GM12891 (cell line): Measurements from ENCODE around the gene TACC2.

Source experiments
- DNase-seq: peaks from one replicate; pipeline ENCODE4 v3.0.0; 2011; ENCODE audit warnings: low spot score; ENCODE audit not compliant: insufficient read length
- FAIRE-seq: peaks from 2 replicates; lab custom pipeline; 2011; peaks lifted over from hg19 to GRCh38; lab: Jason Lieb, UNC
- PAX5 ChIP-seq: IDR thresholded peaks from 2 replicates; pipeline ENCODE4 v1.6.1; 2011; ENCODE audit warnings: low read length, moderate library complexity, mild to moderate bottlenecking; ENCODE audit not compliant: insufficient read depth, severe bottlenecking
- POLR2A ChIP-seq: IDR thresholded peaks from 2 replicates; pipeline ENCODE4 v1.6.1; 2011; ENCODE audit warnings: low read depth, low read length, control low read depth
- POLR2AphosphoS5 ChIP-seq: IDR thresholded peaks from 2 replicates; pipeline ENCODE4 v1.6.1; 2011; ENCODE audit warnings: low read depth, low read length, control low read depth
- POU2F2 ChIP-seq: IDR thresholded peaks from 2 replicates; pipeline ENCODE4 v1.6.1; 2011; ENCODE audit warnings: low read depth, mild to moderate bottlenecking, control low read depth, low read length, moderate library complexity
- SPI1 ChIP-seq: IDR thresholded peaks from 2 replicates; pipeline ENCODE4 v1.6.1; 2011; ENCODE audit warnings: low read depth, low read length, control low read depth
- TAF1 ChIP-seq: IDR thresholded peaks from 2 replicates; pipeline ENCODE4 v1.6.1; 2011; ENCODE audit warnings: low read depth, low read length, control low read depth

TACC2 gene

DNA sequence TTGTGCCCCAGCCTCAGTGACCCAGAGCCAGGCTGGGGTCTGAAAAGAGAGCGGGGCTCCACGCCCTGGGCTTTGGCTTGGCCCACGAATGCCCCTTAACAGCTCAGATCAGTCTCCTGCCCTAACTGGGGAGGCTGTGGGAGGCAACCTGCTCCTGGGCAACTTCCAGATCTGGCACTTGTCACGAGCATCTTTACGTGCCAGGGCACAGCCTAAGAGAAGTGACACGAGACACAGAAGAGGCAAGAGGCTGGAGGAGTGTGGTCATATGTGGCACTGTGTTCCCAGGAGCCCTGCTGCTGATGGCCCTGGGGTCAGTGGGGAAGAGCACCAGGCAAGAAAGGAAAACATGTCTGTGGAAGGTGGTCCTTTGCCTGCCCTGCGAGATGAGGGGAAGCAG lies 184.4 kb downstream of the TACC2 start:
- no peak for DNase-seq
- no peak for FAIRE-seq
- TF ChIP-seq SPI1 (no peak), POLR2A (no peak), POU2F2 (no peak), PAX5 (no peak), TAF1 (no peak)

- TF ChIP-seq TAF1 (no peak), PAX5 (no peak), POU2F2 (no peak), POLR2A (no peak)
- no peak for FAIRE-seq
- no peak for DNase-seq
Measured at GRCh38 chr10:122173766-122174435, 184.9 kb downstream of the TACC2 start.

DNA sequence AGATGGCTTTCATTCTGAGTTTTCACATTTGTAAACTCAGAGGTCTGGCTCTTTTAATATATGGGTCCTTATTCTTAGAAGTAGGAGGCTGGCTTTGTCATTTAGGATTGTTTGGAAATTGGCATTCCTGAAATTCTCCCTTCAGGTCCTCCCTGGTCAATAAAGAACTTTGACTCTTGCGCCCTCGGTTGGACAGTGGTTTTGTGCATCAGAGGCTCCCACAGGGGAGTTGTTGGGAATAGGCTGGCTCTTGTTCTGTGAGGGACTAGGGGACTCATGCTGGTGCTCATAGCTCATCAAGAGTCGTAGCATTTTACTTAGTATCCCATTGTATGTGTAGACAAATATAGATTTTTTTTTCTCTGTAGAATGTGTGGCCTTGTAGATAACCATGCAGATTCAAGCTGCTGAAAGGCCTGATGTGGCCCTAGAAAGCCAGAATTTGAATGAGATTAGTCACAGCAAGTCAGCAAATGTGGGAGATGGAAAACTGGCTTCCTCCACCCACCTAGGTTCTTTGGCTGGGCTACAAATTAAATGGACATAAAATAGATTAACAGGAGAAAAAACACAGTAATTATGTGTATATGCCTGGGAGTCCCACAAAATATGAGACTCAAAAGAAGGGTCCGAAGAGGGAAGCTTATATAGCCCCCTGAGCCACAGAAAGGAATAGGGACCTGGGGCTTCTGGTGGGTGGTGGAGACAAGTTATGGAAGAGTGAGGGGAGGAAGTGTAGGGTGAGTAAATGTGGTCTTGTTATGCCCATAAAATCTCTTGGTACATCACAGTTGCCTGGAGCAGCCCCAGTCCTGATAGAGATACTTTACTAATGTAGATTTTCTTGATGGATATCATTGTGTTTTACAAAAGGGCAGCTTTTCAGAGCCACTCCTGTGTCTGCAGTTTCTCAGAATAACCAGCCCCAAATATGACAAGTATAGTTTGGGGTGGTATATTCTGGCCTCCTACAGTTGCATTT lies 187.6 kb downstream of the TACC2 start:
- FAIRE-seq (no peak), DNase-seq (no peak)
- no peak for TF ChIP-seq POLR2AphosphoS5
- TF ChIP-seq PAX5: no peak
- TF ChIP-seq POU2F2: no peak
- TF ChIP-seq TAF1: no peak
- TF ChIP-seq POLR2A: no peak
- no peak for TF ChIP-seq SPI1

GRCh38 chr10:122178655-122179054 lies 189.7 kb downstream of the TACC2 start:
- DNase-seq: no peak
- FAIRE-seq: no peak
- TF ChIP-seq POLR2A: no peak
- no peak for TF ChIP-seq SPI1
- TF ChIP-seq POLR2AphosphoS5: no peak
- no peak for TF ChIP-seq PAX5
- no peak for TF ChIP-seq POU2F2
- TF ChIP-seq TAF1: no peak

DNA sequence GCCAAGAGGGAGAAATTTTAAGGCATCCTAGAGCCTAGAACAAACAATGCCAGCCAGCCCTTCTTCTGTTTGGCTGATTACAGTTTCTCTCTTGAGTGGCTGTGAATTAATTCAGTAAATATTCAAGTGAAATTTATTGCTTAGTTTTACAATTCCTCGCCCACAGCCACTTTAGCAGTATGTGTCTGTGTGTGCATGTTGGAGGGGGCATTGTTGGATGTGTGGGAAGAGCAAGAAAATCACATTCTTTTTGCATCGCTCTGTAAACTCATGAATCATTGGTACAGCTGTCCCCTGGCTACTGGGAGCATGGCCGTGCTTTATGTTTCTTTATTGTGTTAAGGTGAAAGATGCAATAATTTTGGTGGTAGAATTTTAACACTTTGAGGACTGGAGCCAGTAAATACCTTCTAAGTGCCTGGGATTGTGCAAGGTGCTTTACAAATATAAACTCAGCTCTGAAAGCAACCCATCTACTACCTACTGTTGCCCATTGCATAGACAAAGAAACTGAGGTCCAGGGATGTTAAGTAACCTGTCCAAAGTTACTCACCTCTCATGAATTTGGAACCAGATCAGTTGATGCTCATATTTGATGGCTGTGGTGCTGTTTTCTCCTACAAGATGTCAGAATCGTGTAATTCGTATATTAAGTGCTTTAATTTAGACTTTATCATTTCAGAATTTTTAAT lies 192.2 kb downstream of the TACC2 start:
- FAIRE-seq: no peak
- no peak for TF ChIP-seq SPI1
- TF ChIP-seq POLR2AphosphoS5: no peak
- TF ChIP-seq POU2F2: no peak
- TF ChIP-seq TAF1: no peak
- no peak for TF ChIP-seq PAX5
- TF ChIP-seq POLR2A: no peak
- no peak for DNase-seq

DNA sequence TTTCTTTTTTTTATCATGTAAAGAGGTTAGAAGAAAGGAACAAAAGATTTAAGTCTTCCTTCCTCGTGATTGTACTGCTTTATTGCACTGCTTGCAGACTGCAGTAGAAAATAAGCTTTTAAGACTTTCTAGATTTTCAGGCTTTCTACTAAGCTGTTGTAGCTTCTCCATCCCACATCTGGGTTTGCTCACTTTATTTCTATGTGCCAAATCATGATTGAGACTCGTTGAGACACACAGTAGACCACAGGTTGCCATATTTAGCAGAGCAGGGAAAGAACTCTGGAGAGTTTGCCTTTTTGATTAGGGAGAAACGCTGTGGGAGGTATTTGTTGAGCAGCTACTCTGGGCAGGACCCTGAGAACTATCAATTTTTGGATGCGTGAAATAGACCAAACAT lies 192.9 kb downstream of the TACC2 start:
- DNase-seq: no peak
- FAIRE-seq: no peak
- TF ChIP-seq PAX5 (no peak), TAF1 (no peak), SPI1 (no peak), POU2F2 (no peak), POLR2A (no peak), POLR2AphosphoS5 (no peak)

DNA sequence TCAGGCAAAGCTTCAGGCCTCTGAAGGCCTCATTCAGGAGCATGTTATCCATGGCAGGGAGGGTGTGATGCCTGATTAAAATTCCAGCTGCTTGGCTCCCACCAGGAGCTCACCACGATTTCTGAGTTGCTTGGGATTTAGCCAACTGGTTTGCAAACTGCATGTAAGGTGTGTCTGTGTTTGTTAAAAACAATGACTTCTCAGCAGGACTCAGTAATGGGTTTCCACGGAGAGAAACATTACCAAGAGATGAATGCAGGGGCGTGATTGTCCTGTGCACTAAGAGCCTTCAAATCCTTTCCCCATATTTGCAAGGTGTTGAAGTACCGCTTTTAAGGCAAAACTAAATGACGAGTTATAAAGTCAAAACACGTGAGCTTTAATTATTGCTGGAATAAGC lies 193.3 kb downstream of the TACC2 start:
- no peak for FAIRE-seq
- no peak for DNase-seq
- TF ChIP-seq POLR2AphosphoS5 (no peak), POLR2A (no peak), TAF1 (no peak), SPI1 (no peak), POU2F2 (no peak)

- no peak for TF ChIP-seq PAX5
- no peak for TF ChIP-seq POLR2A
- TF ChIP-seq POU2F2: no peak
- TF ChIP-seq POLR2AphosphoS5: no peak
- TF ChIP-seq SPI1: no peak
- TF ChIP-seq TAF1: no peak
- FAIRE-seq (no peak), DNase-seq (no peak)
Measured at GRCh38 chr10:122184254-122184653, 195.3 kb downstream of the TACC2 start.

- DNase-seq (no peak), FAIRE-seq (no peak)
- TF ChIP-seq SPI1: no peak
- no peak for TF ChIP-seq TAF1
- no peak for TF ChIP-seq POU2F2
- no peak for TF ChIP-seq POLR2AphosphoS5
- TF ChIP-seq POLR2A: no peak
- TF ChIP-seq PAX5: no peak
Measured at GRCh38 chr10:122185643-122186042, 196.7 kb downstream of the TACC2 start.
